Chondrocyte (in vitro differentiated cells): ENCODE results near the gene ITPR2. TPM values are rescaled to one million over a fixed set of nuclear protein-coding genes. Genes with fewer than 3 reads are reported as not detected.

Experiments used
- DNase-seq: peaks from one replicate; pipeline ENCODE4 v3.0.0; 2021; ENCODE audit warnings: mixed read lengths, low spot score
- H3K27ac Mint-ChIP-seq: one replicate; pipeline ENCODE4 v1.8.0; 2021; ENCODE audit warnings: mild to moderate bottlenecking, moderate library complexity, mixed read lengths; ENCODE audit not compliant: unreplicated experiment
- H3K27me3 Mint-ChIP-seq: 2 replicates; pipeline ENCODE4 v1.8.0; 2021; ENCODE audit warnings: low read depth, mixed read lengths
- H3K36me3 Mint-ChIP-seq: 2 replicates; pipeline ENCODE4 v1.8.0; 2021; ENCODE audit warnings: low read depth, mixed read lengths
- H3K4me1 Mint-ChIP-seq: 2 replicates; pipeline ENCODE4 v1.8.0; 2021; ENCODE audit warnings: low read depth, mild to moderate bottlenecking, mixed read lengths
- H3K4me3 Mint-ChIP-seq: one replicate; pipeline ENCODE4 v1.8.0; 2021; ENCODE audit warnings: mild to moderate bottlenecking, moderate library complexity, mixed read lengths; ENCODE audit not compliant: unreplicated experiment
- H3K9me3 Mint-ChIP-seq: 2 replicates; pipeline ENCODE4 v1.8.0; 2021; ENCODE audit warnings: low read depth, mixed read lengths
- CTCF ChIP-seq: fragments of 200-600 bp; sonication (generic); IDR thresholded peaks from 2 replicates; pipeline ENCODE4 v1.5.0; 2021; ENCODE audit warnings: antibody characterized with exemption, mild to moderate bottlenecking, moderate library complexity
- total RNA-seq: library from RNA; stranded (reverse); gene quantifications from 3 replicates; pipeline ENCODE4 v1.2.1, GENCODE V29; 2021

The ITPR2 gene
- total RNA-seq, 1 donor from 2014 or later = 18.7 TPM

GRCh38 chr12:26805401-26805971, 27.5 kb downstream of the ITPR2 start:
- H3K36me3 Mint-ChIP-seq = no peaks in the 10 kb centered on the region
- no peaks in the 10 kb centered on the region for H3K9me3 Mint-ChIP-seq
- no peak overlapping the region for H3K27ac Mint-ChIP-seq
- TF ChIP-seq CTCF = no peak
- peaks cover 45% of the 10 kb centered on the region for H3K4me1 Mint-ChIP-seq
- H3K4me3 Mint-ChIP-seq = no peak overlapping the region
- H3K27me3 Mint-ChIP-seq = no peaks in the 10 kb centered on the region
- DNase-seq = no peak

- Mint-ChIP-seq H3K9me3 (no peaks in the 10 kb centered on the region), H3K36me3 (no peaks in the 10 kb centered on the region), H3K4me1 (peaks cover 39% of the 10 kb centered on the region), H3K27ac (peak overlapping the region; percentile 89), H3K4me3 (no peak overlapping the region), H3K27me3 (no peaks in the 10 kb centered on the region)
- no peak for DNase-seq
- no peak for TF ChIP-seq CTCF
Measured at GRCh38 chr12:26803552-26803951, 29.4 kb downstream of the ITPR2 start.

- H3K4me3 Mint-ChIP-seq = no peak overlapping the region
- DNase-seq = no peak
- no peak for TF ChIP-seq CTCF
- no peaks in the 10 kb centered on the region for H3K9me3 Mint-ChIP-seq
- H3K27ac Mint-ChIP-seq = no peak overlapping the region
- peaks cover 47% of the 10 kb centered on the region for H3K4me1 Mint-ChIP-seq
- H3K27me3 Mint-ChIP-seq = no peaks in the 10 kb centered on the region
- no peaks in the 10 kb centered on the region for H3K36me3 Mint-ChIP-seq
Measured at GRCh38 chr12:26801486-26801885, 31.5 kb downstream of the ITPR2 start.

DNA sequence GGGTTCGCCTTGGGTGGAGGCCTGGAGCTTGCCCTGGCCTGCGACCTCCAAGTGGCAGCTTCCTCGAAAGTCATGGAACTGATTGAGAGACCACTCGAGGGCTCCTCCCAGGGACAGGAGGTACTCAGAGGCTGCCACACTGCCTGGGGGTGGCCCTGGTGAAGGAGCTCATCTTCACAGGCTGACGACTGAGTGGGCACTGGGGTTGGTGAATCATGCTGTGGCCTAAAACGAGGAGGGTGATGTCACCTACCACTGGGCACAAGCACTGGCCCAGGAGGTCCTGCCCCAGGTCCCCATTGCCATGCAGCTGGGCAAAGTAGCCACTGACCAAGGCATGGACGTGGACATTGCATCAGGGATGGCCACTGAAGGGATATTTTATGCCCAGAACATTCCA, 32.1 kb downstream of the ITPR2 start:
- Mint-ChIP-seq H3K36me3 (no peaks in the 10 kb centered on the region), H3K27me3 (no peaks in the 10 kb centered on the region), H3K4me1 (peaks cover 46% of the 10 kb centered on the region), H3K9me3 (no peaks in the 10 kb centered on the region), H3K4me3 (no peak overlapping the region), H3K27ac (no peak overlapping the region)
- TF ChIP-seq CTCF = no peak
- DNase-seq = no peak

GRCh38 chr12:26800347-26800746, 32.6 kb downstream of the ITPR2 start:
- Mint-ChIP-seq H3K4me3 (no peak overlapping the region), H3K27me3 (no peaks in the 10 kb centered on the region), H3K36me3 (no peaks in the 10 kb centered on the region), H3K27ac (no peak overlapping the region), H3K9me3 (no peaks in the 10 kb centered on the region), H3K4me1 (peaks cover 45% of the 10 kb centered on the region)
- DNase-seq = no peak
- TF ChIP-seq CTCF = no peak
